K562 (cell line): ENCODE results near the gene DLGAP1. TPM values are rescaled to one million over a fixed set of nuclear protein-coding genes. Genes with fewer than 3 reads are reported as not detected.

Experiments used
- AFF1 ChIP-seq, 2 experiments: fragments of 450-650 bp; IDR thresholded peaks; 2 replicates each; pipeline ENCODE4 v1.6.1; 2018; ENCODE audit warnings: mild to moderate bottlenecking in 2 of 2, low read depth in 1 of 2; ENCODE audit not compliant: partially characterized antibody in 2 of 2
- CXXC5 ChIP-seq: fragments of 250-450 bp; sonication (Bioruptor Pico); IDR thresholded peaks from 2 replicates; pipeline ENCODE4 v1.8.0; 2022; ENCODE audit warnings: inconsistent platforms, mild to moderate bottlenecking, moderate library complexity
- GATAD2B ChIP-seq: fragments of 450-650 bp; IDR thresholded peaks from 2 replicates; pipeline ENCODE4 v1.6.1; 2017; ENCODE audit warnings: mild to moderate bottlenecking, borderline replicate concordance
- KAT8 ChIP-seq: fragments of 450-650 bp; IDR thresholded peaks from 2 replicates; pipeline ENCODE4 v1.6.1; 2016; ENCODE audit warnings: low read depth, mild to moderate bottlenecking
- MEIS2 ChIP-seq: fragments of 450-650 bp; IDR thresholded peaks from 2 replicates; pipeline ENCODE4 v1.6.1; 2014; ENCODE audit warnings: mild to moderate bottlenecking; ENCODE audit not compliant: partially characterized antibody
- MYBL2 ChIP-seq, 2 experiments: fragments of 450-650 bp in 1 of 2; sonication (generic) in 1 of 2; formaldehyde crosslinking in 1 of 2; IDR thresholded peaks; 2 replicates each; pipeline versions ENCODE4 v1.6.1 to v1.8.1; 2017 to 2022; ENCODE audit warnings: borderline replicate concordance in 1 of 2, inconsistent platforms in 1 of 2, low read depth in 1 of 2, mild to moderate bottlenecking in 1 of 2, missing genetic modification reagents in 1 of 2, moderate library complexity in 1 of 2
- NCOA2 ChIP-seq, 2 experiments: fragments of 450-650 bp; IDR thresholded peaks; 2 replicates each; pipeline ENCODE4 v1.6.1; 2018; ENCODE audit warnings: mild to moderate bottlenecking in 2 of 2, moderate library complexity in 1 of 2; ENCODE audit not compliant: partially characterized antibody in 2 of 2
- NR1H2 ChIP-seq: sonication (generic); formaldehyde crosslinking; IDR thresholded peaks from 2 replicates; pipeline ENCODE4 v1.4.0; 2020; ENCODE audit warnings: mild to moderate bottlenecking, missing genetic modification reagents
- NR3C1 ChIP-seq: sonication (generic); formaldehyde crosslinking; IDR thresholded peaks from 2 replicates; pipeline ENCODE4 v1.8.1; 2022; ENCODE audit warnings: missing genetic modification reagents
- NR4A1 ChIP-seq, 2 experiments: fragments of 250-450 bp in 1 of 2; fragments of 450-650 bp in 1 of 2; sonication (Bioruptor Pico) in 1 of 2; IDR thresholded peaks; 2 replicates each; pipeline versions ENCODE4 v1.4.0 to v1.6.1; 2016 to 2020; ENCODE audit warnings: mild to moderate bottlenecking in 2 of 2, missing compliant biosample characterization in 1 of 2, missing genetic modification characterization in 1 of 2, moderate library complexity in 1 of 2
- POLR2G ChIP-seq: fragments of 200-400 bp; formaldehyde crosslinking; IDR thresholded peaks from 2 replicates; pipeline ENCODE4 v1.6.1; 2017; ENCODE audit warnings: low read depth, mild to moderate bottlenecking, antibody characterized with exemption, low read length, moderate library complexity
- RFX5 ChIP-seq: IDR thresholded peaks from 2 replicates; pipeline ENCODE4 v1.6.1; 2011; ENCODE audit warnings: low read depth, mild to moderate bottlenecking, improper control_type of control experiment, low read length
- SIRT6 ChIP-seq: IDR thresholded peaks from one replicate; pipeline ENCODE4 v1.6.1; 2012; ENCODE audit warnings: low read depth, mild to moderate bottlenecking, control low read depth, inconsistent platforms, low read length, moderate library complexity
- SMAD4 ChIP-seq: fragments of 250-450 bp; sonication (Bioruptor Pico); conservative IDR thresholded peaks from 2 replicates; pipeline ENCODE4 v1.8.0; 2021; ENCODE audit warnings: inconsistent platforms, mild to moderate bottlenecking, moderate library complexity
- SMC3 ChIP-seq: conservative IDR thresholded peaks from 2 replicates; pipeline ENCODE4 v1.6.1; 2011; ENCODE audit warnings: low read depth, low read length, improper control_type of control experiment; ENCODE audit not compliant: insufficient read depth
- TAF7 ChIP-seq: fragments of 450-650 bp; IDR thresholded peaks from 2 replicates; pipeline ENCODE4 v1.6.1; 2016; ENCODE audit warnings: missing genetic modification characterization, missing compliant biosample characterization
- ZNF165 ChIP-seq: fragments of 250-450 bp; sonication (Bioruptor Pico); IDR thresholded peaks from 2 replicates; pipeline ENCODE4 v1.4.0; 2020; ENCODE audit warnings: borderline replicate concordance
- polyA plus RNA-seq, 8 experiments: library from polyadenylated mRNA; depleted of rRNA in 4 of 8; stranded (reverse) in 5 of 8; unstranded in 3 of 8; fragments of >200 nt; fragmentation: Nextera tagmentation in 2 of 8; fragmentation: Illumina TruSeq in 1 of 8; extraction: Ambion mirVana in 2 of 8; extraction: Trizol in 1 of 8; gene quantifications; 2 replicates each; pipeline versions ENCODE4 v1.2.1 to v1.2.3, GENCODE V29; 2011 to 2014; ENCODE audit warnings: inconsistent platforms in 1 of 8, missing spikeins in 1 of 8
- total RNA-seq, 7 experiments: library from RNA; depleted of rRNA in 6 of 7; stranded (reverse); fragments of >200 nt in 6 of 7; fragmentation: Illumina TruSeq in 2 of 7; extraction: Trizol in 2 of 7; gene quantifications; 2 replicates each; pipeline versions ENCODE4 v1.2.1 to v1.2.3, GENCODE V29; 2011 to 2021; ENCODE audit warnings: low replicate concordance in 1 of 7

The DLGAP1 gene
- total and polyA plus RNA-seq, 9 of the 15 experiments (the other 6 are each of a cell fraction or from before 2014, with no cell fraction given) = 0.04 to 0.22 (median 0.08) TPM

- TF ChIP-seq TAF7 = no peak
- no peak for TF ChIP-seq AFF1 (IDR thresholded peaks at IDR 0.05; ENCODE audit: low read depth in 1 of 2, partially characterized antibody in 2 of 2)
- no peak for TF ChIP-seq SMC3
- no peak for TF ChIP-seq ZNF165 (CRISPR knock-in tag)
- peak; percentile 83 for TF ChIP-seq MEIS2
- TF ChIP-seq POLR2G = no peak
- no peak for TF ChIP-seq NR3C1 (CRISPR knock-in tag)
- no peak for TF ChIP-seq NR1H2 (CRISPR knock-in tag)
- no peak for TF ChIP-seq CXXC5 (CRISPR knock-in tag)
- no peak for TF ChIP-seq NR4A1 (CRISPR knock-in tag; IDR thresholded peaks at IDR 0.05)
- TF ChIP-seq NR4A1 (tag; IDR thresholded peaks at IDR 0.05) = no peak
- no peak for TF ChIP-seq NCOA2 (IDR thresholded peaks at IDR 0.05; ENCODE audit: partially characterized antibody in 2 of 2)
- TF ChIP-seq MYBL2 (IDR thresholded peaks at IDR 0.05; ENCODE audit: low read depth) = no peak
- no peak for TF ChIP-seq MYBL2 (CRISPR knock-in tag; IDR thresholded peaks at IDR 0.05; ENCODE audit: borderline replicate concordance)
- no peak for TF ChIP-seq GATAD2B
- TF ChIP-seq SIRT6 = no peak
- no peak for TF ChIP-seq RFX5
- TF ChIP-seq KAT8 = no peak
- no peak for TF ChIP-seq SMAD4 (CRISPR knock-in tag)
Measured at GRCh38 chr18:4196351-4196750, 258.8 kb downstream of the DLGAP1 start (continued).
